Metanephros (tissue), 1 donor: ENCODE data around the gene EGLN3. TPM values are rescaled to one million over a fixed set of nuclear protein-coding genes. Genes with fewer than 3 reads are reported as not detected.

ENCODE experiments used
- total RNA-seq: library from RNA; depleted of rRNA; stranded (reverse); fragments of >200 nt; gene quantifications from one replicate; pipeline ENCODE4 v1.2.3, GENCODE V29; 2014

EGLN3 gene
- total RNA-seq: 37.1 TPM

GRCh38 chr14:33950320-33951182, at the start of gene EGLN3:
TSS of gene EGLN3 (minus strand) at chr14:33951074. CDS start at chr14:33950752, 322 bp downstream.

